ENCODE results near the gene ACOT7.

ACOT7 gene

DNA sequence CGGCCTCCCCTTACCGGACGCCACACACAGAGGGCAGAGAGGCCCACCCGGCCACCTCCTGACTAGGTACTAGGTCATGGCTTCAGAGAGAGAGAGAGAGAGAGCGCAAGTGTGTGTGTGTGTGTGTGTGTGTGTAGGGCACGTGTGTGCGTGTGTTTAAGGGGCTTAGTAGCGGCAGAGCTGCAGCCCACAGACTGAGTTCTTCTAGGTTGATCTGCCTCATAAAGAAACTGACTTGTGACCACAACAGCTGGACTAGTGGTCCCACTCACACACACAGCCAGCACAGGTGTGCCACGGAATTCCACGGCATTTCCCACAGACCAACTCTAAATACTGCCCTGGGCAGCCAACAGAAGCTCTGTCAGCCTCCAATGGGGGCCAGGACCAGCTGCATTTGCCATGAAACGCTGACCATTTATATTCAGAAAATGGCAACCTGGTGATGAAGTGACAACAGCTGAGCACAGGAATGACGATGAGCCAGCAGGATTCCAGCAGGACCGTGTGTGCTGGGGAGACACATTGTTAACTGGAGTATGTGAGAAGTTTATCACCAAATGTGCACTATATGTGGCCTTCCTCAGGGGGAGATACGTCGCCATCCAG lies 93.9 kb downstream of the ACOT7 start:
- Histone ChIP-seq H3K4me1 (ENCODE audit: insufficient read depth, low read length) (no peaks in the 10 kb centered on the region), H3K4me3 (ENCODE audit: low read depth in 1 of 2, low read length in 2 of 2) (no peak overlapping the region), H4K20me1 (ENCODE audit: insufficient read depth, low read length) (peaks cover 26% of the 10 kb centered on the region), H3K9me3 (ENCODE audit: insufficient read depth, low read length, severe bottlenecking) (no peaks in the 10 kb centered on the region), H3K27ac (ENCODE audit: low read length) (no peak overlapping the region; the same call in 1 of the 2 replicates), H3K79me2 (ENCODE audit: insufficient read depth, low read length) (no peaks in the 10 kb centered on the region), H3K27me3 (ENCODE audit: insufficient read depth, low read length, poor library complexity) (no peaks in the 10 kb centered on the region), H2AFZ (ENCODE audit: low read depth, low read length) (no peak overlapping the region), H3K4me2 (ENCODE audit: insufficient read depth, low read length) (no peak overlapping the region), H3K9ac (ENCODE audit: low read depth, low read length) (no peak overlapping the region), H3K36me3 (ENCODE audit: insufficient read depth, low read length) (peaks cover 73% of the 10 kb centered on the region)
- DNase-seq (no peak), ATAC-seq (ENCODE audit: insufficient read depth, low read depth) (no peak)
- no peak for TF ChIP-seq EZH2 (IDR thresholded peaks at IDR 0.05; ENCODE audit: borderline replicate concordance, low read depth, low read length, severe bottlenecking)
- TF ChIP-seq, protein P1, sequence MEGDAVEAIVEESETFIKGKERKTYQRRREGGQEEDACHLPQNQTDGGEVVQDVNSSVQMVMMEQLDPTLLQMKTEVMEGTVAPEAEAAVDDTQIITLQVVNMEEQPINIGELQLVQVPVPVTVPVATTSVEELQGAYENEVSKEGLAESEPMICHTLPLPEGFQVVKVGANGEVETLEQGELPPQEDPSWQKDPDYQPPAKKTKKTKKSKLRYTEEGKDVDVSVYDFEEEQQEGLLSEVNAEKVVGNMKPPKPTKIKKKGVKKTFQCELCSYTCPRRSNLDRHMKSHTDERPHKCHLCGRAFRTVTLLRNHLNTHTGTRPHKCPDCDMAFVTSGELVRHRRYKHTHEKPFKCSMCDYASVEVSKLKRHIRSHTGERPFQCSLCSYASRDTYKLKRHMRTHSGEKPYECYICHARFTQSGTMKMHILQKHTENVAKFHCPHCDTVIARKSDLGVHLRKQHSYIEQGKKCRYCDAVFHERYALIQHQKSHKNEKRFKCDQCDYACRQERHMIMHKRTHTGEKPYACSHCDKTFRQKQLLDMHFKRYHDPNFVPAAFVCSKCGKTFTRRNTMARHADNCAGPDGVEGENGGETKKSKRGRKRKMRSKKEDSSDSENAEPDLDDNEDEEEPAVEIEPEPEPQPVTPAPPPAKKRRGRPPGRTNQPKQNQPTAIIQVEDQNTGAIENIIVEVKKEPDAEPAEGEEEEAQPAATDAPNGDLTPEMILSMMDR (IDR thresholded peaks at IDR 0.05; ENCODE audit: borderline replicate concordance, extremely low read depth, low read length, poor library complexity, severe bottlenecking): no peak

DNA sequence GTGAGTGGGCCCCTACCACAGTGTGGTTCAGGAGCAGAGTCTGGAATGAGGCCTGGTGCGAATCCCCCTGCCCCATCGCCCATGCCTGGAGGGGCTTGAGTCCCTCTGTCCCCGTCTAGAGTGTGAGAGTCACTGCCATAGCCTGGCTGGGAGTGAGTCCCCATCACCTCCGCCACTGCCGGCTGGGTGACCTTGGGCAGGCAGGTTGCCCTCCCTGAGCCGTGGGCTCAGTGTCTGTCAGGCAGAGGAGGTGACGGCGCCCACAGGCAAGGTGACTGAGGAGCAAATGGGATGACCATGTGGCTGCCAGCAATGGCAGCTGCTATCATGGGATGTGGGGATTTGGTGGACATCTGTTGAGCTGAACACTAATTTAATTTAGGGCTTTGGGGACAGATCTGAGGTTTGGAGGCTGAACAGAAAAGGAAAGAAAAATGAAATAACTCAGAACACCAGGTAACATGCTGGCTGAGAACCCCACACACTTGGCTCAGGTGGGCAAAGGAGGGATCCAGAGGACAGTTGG lies 94.6 kb downstream of the ACOT7 start:
- DNase-seq: no peak
- no peak overlapping the region for H3K9ac ChIP-seq (ENCODE audit: low read depth, low read length)
- H3K4me1 ChIP-seq (ENCODE audit: insufficient read depth, low read length): no peaks in the 10 kb centered on the region
- peaks cover 78% of the 10 kb centered on the region for H3K36me3 ChIP-seq (ENCODE audit: insufficient read depth, low read length)
- no peak overlapping the region for H3K4me3 ChIP-seq (ENCODE audit: low read depth in 1 of 2, low read length in 2 of 2)
- ATAC-seq (ENCODE audit: insufficient read depth, low read depth): no peak
- no peak for TF ChIP-seq EZH2 (IDR thresholded peaks at IDR 0.05; ENCODE audit: borderline replicate concordance, low read depth, low read length, severe bottlenecking)
- TF ChIP-seq, protein P1 (IDR thresholded peaks at IDR 0.05; ENCODE audit: borderline replicate concordance, extremely low read depth, low read length, poor library complexity, severe bottlenecking): no peak
- H4K20me1 ChIP-seq (ENCODE audit: insufficient read depth, low read length): peaks cover 26% of the 10 kb centered on the region
- no peak overlapping the region for H3K4me2 ChIP-seq (ENCODE audit: insufficient read depth, low read length)
- H3K9me3 ChIP-seq (ENCODE audit: insufficient read depth, low read length, severe bottlenecking): no peaks in the 10 kb centered on the region
- H2AFZ ChIP-seq (ENCODE audit: low read depth, low read length): no peak overlapping the region
- no peaks in the 10 kb centered on the region for H3K27me3 ChIP-seq (ENCODE audit: insufficient read depth, low read length, poor library complexity)
- H3K79me2 ChIP-seq (ENCODE audit: insufficient read depth, low read length): no peaks in the 10 kb centered on the region
- no peak overlapping the region for H3K27ac ChIP-seq (ENCODE audit: low read length)

DNA sequence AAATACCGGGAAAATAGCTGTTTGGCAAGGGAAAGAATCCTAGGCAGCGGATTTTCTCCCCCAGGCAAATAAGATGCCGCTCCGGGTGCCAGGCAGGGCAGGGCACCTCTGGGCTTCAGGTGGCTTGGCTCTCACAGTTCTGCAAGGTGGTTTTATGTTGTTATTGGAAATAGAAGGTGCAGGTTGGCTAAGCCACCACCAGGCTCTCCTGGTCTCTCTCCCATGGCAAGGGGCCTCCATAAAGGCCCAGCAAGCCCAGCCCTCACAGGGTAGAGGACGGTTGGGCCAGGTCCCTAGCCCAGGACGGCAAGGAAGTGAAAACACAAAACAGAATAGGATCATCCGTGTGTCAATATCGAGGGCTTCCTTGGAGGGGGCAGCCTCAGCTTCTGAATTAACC lies 95.0 kb downstream of the ACOT7 start:
- H3K4me1 ChIP-seq (ENCODE audit: insufficient read depth, low read length): no peaks in the 10 kb centered on the region
- H3K27ac ChIP-seq (ENCODE audit: low read length): no peak overlapping the region
- peaks cover 80% of the 10 kb centered on the region for H3K36me3 ChIP-seq (ENCODE audit: insufficient read depth, low read length)
- no peaks in the 10 kb centered on the region for H3K27me3 ChIP-seq (ENCODE audit: insufficient read depth, low read length, poor library complexity)
- H3K9me3 ChIP-seq (ENCODE audit: insufficient read depth, low read length, severe bottlenecking): no peaks in the 10 kb centered on the region
- H3K4me2 ChIP-seq (ENCODE audit: insufficient read depth, low read length): no peak overlapping the region
- H3K4me3 ChIP-seq (ENCODE audit: low read depth in 1 of 2, low read length in 2 of 2): no peak overlapping the region
- no peak overlapping the region for H2AFZ ChIP-seq (ENCODE audit: low read depth, low read length)
- no peak overlapping the region for H3K9ac ChIP-seq (ENCODE audit: low read depth, low read length)
- DNase-seq (no peak), ATAC-seq (ENCODE audit: insufficient read depth, low read depth) (no peak)
- peaks cover 26% of the 10 kb centered on the region for H4K20me1 ChIP-seq (ENCODE audit: insufficient read depth, low read length)
- no peaks in the 10 kb centered on the region for H3K79me2 ChIP-seq (ENCODE audit: insufficient read depth, low read length)
- TF ChIP-seq, protein P1 (IDR thresholded peaks at IDR 0.05; ENCODE audit: borderline replicate concordance, extremely low read depth, low read length, poor library complexity, severe bottlenecking): no peak
- TF ChIP-seq EZH2 (IDR thresholded peaks at IDR 0.05; ENCODE audit: borderline replicate concordance, low read depth, low read length, severe bottlenecking): no peak
